B cell (primary cell): ENCODE measurements around the gene CXXC5.

ENCODE experiments used
- CTCF ChIP-seq: fragments of 200-600 bp; IDR thresholded peaks from one replicate; pipeline ENCODE4 v1.8.0; 2022; ENCODE audit warnings: antibody characterized with exemption, mild to moderate bottlenecking
- EZH2 ChIP-seq: IDR thresholded peaks from 2 replicates; pipeline ENCODE4 v1.6.1; 2012; ENCODE audit warnings: borderline replicate concordance, low read depth, mild to moderate bottlenecking, moderate library complexity, low read length; ENCODE audit not compliant: insufficient read depth, poor library complexity, severe bottlenecking

GRCh38 chr5:139712412-139712811 lies 64.3 kb downstream of the CXXC5 start:
- TF ChIP-seq CTCF (no peak), EZH2 (no peak)
